Mesendoderm (in vitro differentiated cells): ENCODE measurements around the gene SH2B3.
A peak's percentile ranks its signal among the peaks of the same experiment; 100 is the strongest.
"Not testable (repeated sequence)": the region's sequence is repeated elsewhere in the genome, so short reads cannot be mapped to it uniquely, and the experiment has no call there.

Source experiments
- DNase-seq: peaks from one replicate; pipeline ENCODE4 v3.0.0; 2013
- H2AK5ac ChIP-seq: 2 replicates; pipeline ENCODE4 v1.6.1; 2013; ENCODE audit warnings: low read length, inconsistent platforms
- H2BK120ac ChIP-seq: 2 replicates; pipeline ENCODE4 v1.6.1; 2013; ENCODE audit warnings: low read depth, mild to moderate bottlenecking, low read length, moderate library complexity, mixed read lengths
- H2BK15ac ChIP-seq: replicated peaks from 2 replicates; pipeline ENCODE4 v1.6.1; 2013; ENCODE audit warnings: low read depth, mild to moderate bottlenecking, moderate library complexity
- H2BK5ac ChIP-seq: 2 replicates; pipeline ENCODE4 v1.6.1; 2013; ENCODE audit warnings: low read length, inconsistent platforms
- H3K18ac ChIP-seq: 2 replicates; pipeline ENCODE4 v1.6.1; 2013; ENCODE audit warnings: mild to moderate bottlenecking, low read length, mixed read lengths
- H3K23ac ChIP-seq: one replicate; pipeline ENCODE4 v1.6.1; 2013; ENCODE audit warnings: low read length
- H3K27ac ChIP-seq: 2 replicates; pipeline ENCODE4 v1.5.1; 2013; ENCODE audit warnings: low read depth, mild to moderate bottlenecking, inconsistent platforms, low read length, moderate library complexity
- H3K27me3 ChIP-seq: 2 replicates; pipeline ENCODE4 v1.6.1; 2013; ENCODE audit warnings: low read length, control low read depth, mild to moderate bottlenecking, inconsistent platforms; ENCODE audit not compliant: insufficient read depth, poor library complexity
- H3K36me3 ChIP-seq: 2 replicates; pipeline ENCODE4 v1.6.1; 2013; ENCODE audit warnings: low read length, inconsistent platforms; ENCODE audit not compliant: control insufficient read depth, insufficient read depth
- H3K4ac ChIP-seq: one replicate; pipeline ENCODE4 v1.6.1; 2013; ENCODE audit warnings: low read depth, mild to moderate bottlenecking, low read length, moderate library complexity
- H3K4me1 ChIP-seq: 2 replicates; pipeline ENCODE4 v1.6.1; 2013; ENCODE audit warnings: low read depth, low read length, inconsistent platforms; ENCODE audit not compliant: control insufficient read depth
- H3K4me2 ChIP-seq: 2 replicates; pipeline ENCODE4 v1.6.1; 2013; ENCODE audit warnings: low read length
- H3K4me3 ChIP-seq: 2 replicates; pipeline ENCODE4 v1.5.1; 2013; ENCODE audit warnings: mild to moderate bottlenecking, low read length
- H3K56ac ChIP-seq: one replicate; pipeline ENCODE4 v1.6.1; 2013; ENCODE audit warnings: low read length
- H3K79me1 ChIP-seq: 2 replicates; pipeline ENCODE4 v1.6.1; 2013; ENCODE audit warnings: low read length, inconsistent platforms
- H3K79me2 ChIP-seq: 2 replicates; pipeline ENCODE4 v1.6.1; 2013; ENCODE audit warnings: mild to moderate bottlenecking, low read length; ENCODE audit not compliant: control insufficient read depth, insufficient read depth
- H3K9ac ChIP-seq: 2 replicates; pipeline ENCODE4 v1.6.1; 2013; ENCODE audit warnings: low read length, inconsistent platforms
- H4K5ac ChIP-seq: one replicate; pipeline ENCODE4 v1.6.1; 2013; ENCODE audit warnings: low read length
- H4K8ac ChIP-seq: one replicate; pipeline ENCODE4 v1.6.1; 2013; ENCODE audit warnings: low read depth, mild to moderate bottlenecking, control low read depth, low read length, moderate library complexity
- WGBS: extraction: QIAGEN DNeasy Blood & Tissue Kit; methylation state at CpG from one replicate; pipeline ENCODE4 v1.1.7; 2013; ENCODE audit warnings: low lambda C conversion rate, missing lambda C conversion rate; ENCODE audit not compliant: insufficient coverage; ENCODE audit errors: extremely low coverage; 5-methylcytosine and 5-hydroxymethylcytosine counted together

SH2B3 gene

DNA sequence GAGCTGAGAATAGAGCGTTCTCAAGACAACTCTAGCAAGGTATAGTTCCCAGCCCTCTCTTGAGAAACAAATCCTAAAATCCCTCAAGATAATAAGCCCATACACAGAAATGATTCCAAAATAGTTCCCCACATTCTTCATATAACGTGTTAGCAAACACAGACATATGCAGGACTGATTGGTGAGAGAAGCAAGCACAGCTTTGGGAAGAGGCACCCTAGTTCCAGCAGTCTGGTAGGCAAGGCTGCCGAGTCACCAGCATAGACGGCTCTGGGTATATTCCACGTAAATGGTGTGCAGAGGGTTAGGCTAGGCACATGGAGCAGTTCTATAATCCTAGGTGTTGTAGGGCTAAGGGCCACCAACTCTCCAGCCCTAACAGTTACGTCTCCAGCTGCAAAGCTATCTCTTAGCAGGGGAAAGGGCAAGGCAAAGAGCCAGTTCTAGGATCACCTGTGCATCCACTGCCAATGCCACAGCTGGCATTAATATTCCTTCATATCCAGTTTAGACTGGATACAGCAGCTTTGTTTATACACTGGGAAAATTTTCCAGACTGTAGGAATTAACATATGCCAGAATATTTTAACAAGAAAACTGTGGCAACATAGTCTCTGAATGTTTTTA, 52.9 kb downstream of the SH2B3 start:
- Histone ChIP-seq H3K4me3 (no peak overlapping the region), H3K18ac (no peak overlapping the region), H3K79me2 (no peaks in the 10 kb centered on the region), H2BK15ac (no peak overlapping the region), H3K9ac (no peak overlapping the region), H3K4ac (no peak overlapping the region), H3K4me2 (no peak overlapping the region), H2BK120ac (no peak overlapping the region), H3K4me1 (no peaks in the 10 kb centered on the region), H3K79me1 (no peaks in the 10 kb centered on the region), H3K23ac (no peak overlapping the region), H3K27ac (no peak overlapping the region), H2BK5ac (no peak overlapping the region), H3K36me3 (peaks cover 15% of the 10 kb centered on the region), H4K5ac (no peak overlapping the region), H3K27me3 (no peaks in the 10 kb centered on the region), H4K8ac (no peak overlapping the region), H3K56ac (no peak overlapping the region), H2AK5ac (no peak overlapping the region)
- WGBS, result no CpG with 5 or more reads among the region's 6 CpGs
- DNase-seq, result no peak

DNA sequence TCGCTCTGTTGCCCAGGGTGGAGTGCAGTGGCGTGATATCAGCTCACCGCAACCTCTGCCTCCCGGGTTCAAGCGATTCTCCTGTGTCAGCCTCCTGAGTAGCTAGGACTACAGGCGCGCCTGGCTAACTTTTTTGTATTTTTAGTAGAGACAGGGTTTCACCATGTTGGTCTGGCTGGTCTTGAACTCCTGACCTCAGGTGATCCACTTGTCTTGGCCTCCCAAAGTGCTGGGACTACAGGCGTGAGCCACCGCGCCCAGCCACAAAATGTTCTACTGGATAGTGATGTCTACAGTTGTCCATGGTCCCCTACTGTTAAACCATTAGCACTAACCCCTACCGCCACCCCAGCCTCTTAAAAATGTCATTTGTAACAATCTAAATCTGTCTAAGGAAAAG, 54.4 kb downstream of the SH2B3 start:
- H3K9ac ChIP-seq, H3K79me2 ChIP-seq, DNase-seq, H3K56ac ChIP-seq, H4K5ac ChIP-seq, H3K4me2 ChIP-seq, H3K4ac ChIP-seq, H3K27ac ChIP-seq, H2BK15ac ChIP-seq, H3K27me3 ChIP-seq, H3K79me1 ChIP-seq, H2BK120ac ChIP-seq, H2AK5ac ChIP-seq, H3K18ac ChIP-seq, H3K4me3 ChIP-seq, H2BK5ac ChIP-seq, H3K4me1 ChIP-seq, H3K23ac ChIP-seq, H3K36me3 ChIP-seq, H4K8ac ChIP-seq: not testable (repeated sequence)
- no CpG with 5 or more reads among the region's 11 CpGs for WGBS

DNA sequence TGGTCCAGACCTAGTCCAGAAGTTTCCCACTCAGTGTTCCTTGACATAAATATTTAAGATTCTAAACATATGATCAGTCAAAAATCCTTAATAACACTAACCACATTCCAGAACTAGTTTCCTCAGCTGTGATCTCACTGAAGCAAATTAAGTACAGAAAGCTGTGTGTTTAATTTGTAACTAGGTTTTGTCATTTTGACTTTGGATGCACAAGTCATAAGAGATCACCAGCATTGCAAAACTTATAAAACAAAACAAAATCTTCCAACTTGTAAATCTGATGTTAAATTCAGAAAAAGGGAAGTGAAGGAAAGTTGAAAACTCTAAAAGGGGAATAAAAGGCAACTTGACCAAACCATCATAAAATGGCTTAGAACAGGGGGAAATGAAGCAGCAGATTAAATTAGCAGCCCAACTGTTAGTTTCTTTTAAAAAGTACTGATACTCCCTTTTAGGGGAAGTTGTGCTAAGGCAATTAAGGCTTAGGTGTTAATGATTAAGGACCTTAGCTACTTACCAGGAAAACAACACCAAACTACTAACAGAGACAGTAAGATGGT, 56.6 kb downstream of the SH2B3 start:
- H3K18ac ChIP-seq, result no peak overlapping the region
- H4K8ac ChIP-seq, result no peak overlapping the region
- no peak overlapping the region for H2BK5ac ChIP-seq
- no peak overlapping the region for H3K9ac ChIP-seq
- H3K56ac ChIP-seq, result no peak overlapping the region
- no peak overlapping the region for H3K4me2 ChIP-seq
- no peak overlapping the region for H3K27ac ChIP-seq
- no peaks in the 10 kb centered on the region for H3K79me1 ChIP-seq
- no peaks in the 10 kb centered on the region for H3K79me2 ChIP-seq
- no peak overlapping the region for H3K23ac ChIP-seq
- H2BK120ac ChIP-seq, result no peak overlapping the region
- no peak overlapping the region for H4K5ac ChIP-seq
- H3K4ac ChIP-seq, result no peak overlapping the region
- no peaks in the 10 kb centered on the region for H3K4me1 ChIP-seq
- H3K4me3 ChIP-seq, result no peak overlapping the region
- H2AK5ac ChIP-seq, result no peak overlapping the region
- no peak for DNase-seq
- no peak overlapping the region for H2BK15ac ChIP-seq
- H3K36me3 ChIP-seq, result no peaks in the 10 kb centered on the region
- H3K27me3 ChIP-seq, result no peaks in the 10 kb centered on the region

DNA sequence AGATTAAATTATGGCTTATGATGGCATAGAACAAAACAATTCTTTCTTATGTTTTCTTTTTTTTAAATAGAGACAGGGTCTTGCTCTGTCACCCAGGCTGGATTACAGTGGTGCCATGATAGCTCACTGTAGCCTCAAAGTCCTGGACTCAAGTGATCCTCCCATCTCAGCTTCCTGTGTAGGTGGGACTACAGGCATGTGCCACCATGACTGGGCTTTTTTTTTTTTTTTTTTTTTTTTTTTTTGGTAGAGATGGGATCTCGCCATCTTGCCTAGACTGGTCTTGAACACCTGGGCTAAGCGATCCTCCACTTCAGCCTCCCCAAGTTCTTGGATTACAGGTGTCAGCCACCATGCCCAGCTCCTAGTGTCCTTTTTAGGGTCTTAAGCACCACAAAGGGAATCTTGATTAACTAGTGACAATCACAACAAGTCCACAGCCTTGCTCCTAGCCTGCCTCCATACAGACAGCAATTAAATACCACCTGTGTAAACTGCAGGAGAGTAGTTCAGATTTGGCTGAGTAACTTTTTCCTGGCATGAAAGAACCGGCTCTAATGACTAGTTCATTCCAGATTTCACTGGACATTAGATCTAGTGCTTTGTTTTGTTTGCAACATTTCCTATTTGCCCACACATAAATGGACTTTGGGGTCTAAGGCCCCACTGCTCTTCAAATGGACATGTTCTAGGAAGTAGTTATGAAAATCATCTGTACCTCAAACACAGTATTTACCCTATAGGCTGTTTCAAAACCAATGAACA, 61.6 kb downstream of the SH2B3 start:
- H3K79me2 ChIP-seq, result no peaks in the 10 kb centered on the region
- H4K5ac ChIP-seq, result no peak overlapping the region
- no peak overlapping the region for H3K9ac ChIP-seq
- no peak overlapping the region for H2BK120ac ChIP-seq
- no peak overlapping the region for H2BK15ac ChIP-seq
- peak; percentile 29 for DNase-seq
- H3K4me3 ChIP-seq, result no peak overlapping the region
- no peak overlapping the region for H2BK5ac ChIP-seq
- H3K27ac ChIP-seq, result no peak overlapping the region
- no peaks in the 10 kb centered on the region for H3K4me1 ChIP-seq
- H3K56ac ChIP-seq, result no peak overlapping the region
- no CpG with 5 or more reads among the region's 3 CpGs for WGBS
- no peak overlapping the region for H3K4me2 ChIP-seq
- H3K36me3 ChIP-seq, result peaks cover 5% of the 10 kb centered on the region
- H3K79me1 ChIP-seq, result no peaks in the 10 kb centered on the region
- H4K8ac ChIP-seq, result no peak overlapping the region
- no peak overlapping the region for H3K18ac ChIP-seq
- H3K4ac ChIP-seq, result no peak overlapping the region
- H2AK5ac ChIP-seq, result no peak overlapping the region
- no peaks in the 10 kb centered on the region for H3K27me3 ChIP-seq
- no peak overlapping the region for H3K23ac ChIP-seq

DNA sequence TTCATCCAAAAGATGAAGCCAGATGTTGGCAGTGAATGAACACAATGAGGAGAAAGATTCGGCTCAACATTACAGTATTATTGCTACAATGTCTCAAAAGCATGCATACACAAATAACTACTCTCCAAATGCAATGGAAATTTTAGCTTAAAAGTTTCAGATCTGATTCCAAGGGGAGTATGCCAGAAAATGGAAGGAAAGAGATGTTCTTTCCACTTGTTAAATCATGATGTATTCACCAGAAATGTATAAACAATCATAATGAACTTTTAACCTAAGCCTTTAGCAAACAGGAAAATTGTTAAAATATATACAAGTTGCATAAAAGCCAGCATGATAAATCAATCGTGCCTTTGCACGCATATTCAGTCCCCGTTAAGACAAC, 62.1 kb downstream of the SH2B3 start:
- no peak overlapping the region for H3K18ac ChIP-seq
- no peak for DNase-seq
- no peak overlapping the region for H3K4me3 ChIP-seq
- no peak overlapping the region for H2BK120ac ChIP-seq
- H3K27me3 ChIP-seq, result no peaks in the 10 kb centered on the region
- no peaks in the 10 kb centered on the region for H3K4me1 ChIP-seq
- H2BK15ac ChIP-seq, result no peak overlapping the region
- H3K4ac ChIP-seq, result no peak overlapping the region
- H3K9ac ChIP-seq, result no peak overlapping the region
- H3K36me3 ChIP-seq, result peaks cover 5% of the 10 kb centered on the region
- H3K79me2 ChIP-seq, result no peaks in the 10 kb centered on the region
- no peak overlapping the region for H2AK5ac ChIP-seq
- no peak overlapping the region for H3K4me2 ChIP-seq
- WGBS, result no CpG with 5 or more reads among the region's 4 CpGs
- H3K56ac ChIP-seq, result no peak overlapping the region
- H3K23ac ChIP-seq, result no peak overlapping the region
- H2BK5ac ChIP-seq, result no peak overlapping the region
- H4K8ac ChIP-seq, result no peak overlapping the region
- H3K27ac ChIP-seq, result no peak overlapping the region
- no peak overlapping the region for H4K5ac ChIP-seq
- no peaks in the 10 kb centered on the region for H3K79me1 ChIP-seq
